ENCODE data around the gene CDH13. TPM values are rescaled to one million over a fixed set of nuclear protein-coding genes. Genes with fewer than 3 reads are reported as not detected.

The CDH13 gene
- polyA plus RNA-seq, 1 donor from 2014 or later: 3.2 TPM

GRCh38 chr16:82750068-82750467 is 123.3 kb downstream of the CDH13 start:
- Histone ChIP-seq H3K9me3 (ENCODE audit: low read length) (no peaks in the 10 kb centered on the region), H4K20me1 (ENCODE audit: insufficient read depth) (no peaks in the 10 kb centered on the region), H3K4me3 (ENCODE audit: low read length) (no peak overlapping the region), H3K27ac (ENCODE audit: low read length) (no peak overlapping the region), H3K36me3 (ENCODE audit: insufficient read depth, low read length) (no peaks in the 10 kb centered on the region), H3K79me2 (replicated peaks; ENCODE audit: insufficient read depth, low read length) (no peaks in the 10 kb centered on the region), H3F3A (ENCODE audit: insufficient read depth, low read length, poor library complexity, severe bottlenecking) (no peaks in the 10 kb centered on the region), H3K4me2 (ENCODE audit: low read length) (no peak overlapping the region), H3K9ac (ENCODE audit: low read length) (no peak overlapping the region), H3K27me3 (ENCODE audit: insufficient read depth, low read depth, low read length) (no peaks in the 10 kb centered on the region), H3K9me2 (ENCODE audit: insufficient read depth, low read length) (no peaks in the 10 kb centered on the region), H2AFZ (ENCODE audit: low read depth, low read length) (no peak overlapping the region)
- no peak for TF ChIP-seq POLR2AphosphoS5 (IDR thresholded peaks at IDR 0.05)
- no peak for TF ChIP-seq EZH2 (IDR thresholded peaks at IDR 0.05; ENCODE audit: borderline replicate concordance, insufficient read depth, low read length, poor library complexity, severe bottlenecking)
- no peak for TF ChIP-seq SMC3 (conservative IDR thresholded peaks at IDR 0.05; ENCODE audit: poor library complexity)
- TF ChIP-seq MXI1 (conservative IDR thresholded peaks at IDR 0.05; ENCODE audit: poor library complexity, severe bottlenecking): no peak
- TF ChIP-seq TAF1 (IDR thresholded peaks at IDR 0.05; ENCODE audit: low read depth): no peak
- no peak for TF ChIP-seq REST (IDR thresholded peaks at IDR 0.05; ENCODE audit: borderline replicate concordance)
- TF ChIP-seq RAD21 (conservative IDR thresholded peaks at IDR 0.05): no peak
- TF ChIP-seq EP300 (conservative IDR thresholded peaks at IDR 0.05; ENCODE audit: poor library complexity, severe bottlenecking): no peak
- TF ChIP-seq CTCF (IDR thresholded peaks at IDR 0.05; ENCODE audit: poor library complexity, severe bottlenecking): no peak

- no peaks in the 10 kb centered on the region for H4K20me1 ChIP-seq (ENCODE audit: insufficient read depth)
- H3K27ac ChIP-seq (ENCODE audit: low read length): no peak overlapping the region
- H3K9me3 ChIP-seq (ENCODE audit: low read length): no peaks in the 10 kb centered on the region
- H3K9ac ChIP-seq (ENCODE audit: low read length): no peak overlapping the region
- H3K4me3 ChIP-seq (ENCODE audit: low read length): no peak overlapping the region
- H3K79me2 ChIP-seq (replicated peaks; ENCODE audit: insufficient read depth, low read length): no peaks in the 10 kb centered on the region
- TF ChIP-seq MXI1 (conservative IDR thresholded peaks at IDR 0.05; ENCODE audit: poor library complexity, severe bottlenecking): no peak
- TF ChIP-seq REST (IDR thresholded peaks at IDR 0.05; ENCODE audit: borderline replicate concordance): no peak
- TF ChIP-seq TAF1 (IDR thresholded peaks at IDR 0.05; ENCODE audit: low read depth): no peak
- TF ChIP-seq SMC3 (conservative IDR thresholded peaks at IDR 0.05; ENCODE audit: poor library complexity): no peak
- TF ChIP-seq EZH2 (IDR thresholded peaks at IDR 0.05; ENCODE audit: borderline replicate concordance, insufficient read depth, low read length, poor library complexity, severe bottlenecking): no peak
- no peak for TF ChIP-seq RAD21 (conservative IDR thresholded peaks at IDR 0.05)
- TF ChIP-seq CTCF (IDR thresholded peaks at IDR 0.05; ENCODE audit: poor library complexity, severe bottlenecking): no peak
- no peak for TF ChIP-seq POLR2AphosphoS5 (IDR thresholded peaks at IDR 0.05)
- no peak for TF ChIP-seq EP300 (conservative IDR thresholded peaks at IDR 0.05; ENCODE audit: poor library complexity, severe bottlenecking)
- H3K9me2 ChIP-seq (ENCODE audit: insufficient read depth, low read length): no peaks in the 10 kb centered on the region
- H2AFZ ChIP-seq (ENCODE audit: low read depth, low read length): no peak overlapping the region
- H3F3A ChIP-seq (ENCODE audit: insufficient read depth, low read length, poor library complexity, severe bottlenecking): no peaks in the 10 kb centered on the region
- no peaks in the 10 kb centered on the region for H3K27me3 ChIP-seq (ENCODE audit: insufficient read depth, low read depth, low read length)
- no peaks in the 10 kb centered on the region for H3K36me3 ChIP-seq (ENCODE audit: insufficient read depth, low read length)
- H3K4me2 ChIP-seq (ENCODE audit: low read length): no peak overlapping the region
These were observed 124.3 kb downstream of the CDH13 start for GRCh38 chr16:82751020-82751419.

Data from neural cell (in vitro differentiated cells).